ENCODE results near the gene NAPB. TPM values are rescaled to one million over a fixed set of nuclear protein-coding genes. Genes with fewer than 3 reads are reported as not detected.

Gene NAPB
- total RNA-seq, 1 donor from 2014 or later, result 8.9 TPM

- Histone ChIP-seq H3K9me3 (ENCODE audit: control insufficient read depth in 3 of 3, low read length in 3 of 3) (no peaks in the 10 kb centered on the region), H3K36me3 (ENCODE audit: control insufficient read depth in 3 of 3, insufficient read depth in 3 of 3, low read length in 3 of 3) (peaks cover 10 to 22% (median 14%) of the 10 kb centered on the region in 3 donors), H3K27me3 (ENCODE audit: control insufficient read depth in 3 of 3, insufficient read depth in 3 of 3, low read length in 3 of 3) (no peaks in the 10 kb centered on the region), H3K4me3 (ENCODE audit: low read length in 3 of 3) (peak overlapping the region; percentile 71 to 87 (median 81)), H3K27ac (ENCODE audit: low read depth, low read length) (peak overlapping the region; percentile 93), H3K9ac (ENCODE audit: low read depth in 1 of 3, low read length in 3 of 3) (peak overlapping the region; percentile 83 to 91 (median 86)), H3K4me1 (ENCODE audit: control insufficient read depth in 3 of 3, insufficient read depth in 3 of 3, low read length in 3 of 3) (peaks cover 45 to 63% (median 52%) of the 10 kb centered on the region in 3 donors)
Observed at GRCh38 chr20:23362392-23363256, 58.7 kb downstream of the NAPB start.

GRCh38 chr20:23361476-23362391 is 59.6 kb downstream of the NAPB start, which contains the start of gene GZF1:
TSS of gene GZF1 (plus strand) at chr20:23362182. CDS start at chr20:23364384, 2,202 bp downstream.
- H3K36me3 ChIP-seq (ENCODE audit: control insufficient read depth in 3 of 3, insufficient read depth in 3 of 3, low read length in 3 of 3), result peaks cover 10 to 22% (median 14%) of the 10 kb centered on the region in 3 donors
- peaks cover 45 to 62% (median 53%) of the 10 kb centered on the region in 3 donors for H3K4me1 ChIP-seq (ENCODE audit: control insufficient read depth in 3 of 3, insufficient read depth in 3 of 3, low read length in 3 of 3)
- H3K27me3 ChIP-seq (ENCODE audit: control insufficient read depth in 3 of 3, insufficient read depth in 3 of 3, low read length in 3 of 3), result no peaks in the 10 kb centered on the region
- peak within 1 kb of the TSS; percentile 91 to 99 (median 98) for H3K9ac ChIP-seq (ENCODE audit: low read depth in 1 of 3, low read length in 3 of 3)
- peak within 1 kb of the TSS; percentile 99 for H3K27ac ChIP-seq (ENCODE audit: low read depth, low read length)
- peak within 1 kb of the TSS; percentile 83 to 95 (median 88) for H3K4me3 ChIP-seq (ENCODE audit: low read length in 3 of 3)
- H3K9me3 ChIP-seq (ENCODE audit: control insufficient read depth in 3 of 3, low read length in 3 of 3), result no peaks in the 10 kb centered on the region

- no peaks in the 10 kb centered on the region for H3K27me3 ChIP-seq (ENCODE audit: control insufficient read depth in 3 of 3, insufficient read depth in 3 of 3, low read length in 3 of 3)
- peaks cover 39 to 56% (median 46%) of the 10 kb centered on the region in 3 donors for H3K4me1 ChIP-seq (ENCODE audit: control insufficient read depth in 3 of 3, insufficient read depth in 3 of 3, low read length in 3 of 3)
- H3K9me3 ChIP-seq (ENCODE audit: control insufficient read depth in 3 of 3, low read length in 3 of 3), result no peaks in the 10 kb centered on the region
- peaks cover 12 to 20% (median 14%) of the 10 kb centered on the region in 3 donors for H3K36me3 ChIP-seq (ENCODE audit: control insufficient read depth in 3 of 3, insufficient read depth in 3 of 3, low read length in 3 of 3)
- peak overlapping the region; percentile 99 for H3K27ac ChIP-seq (ENCODE audit: low read depth, low read length)
- peak overlapping the region; percentile 83 to 95 (median 88) for H3K4me3 ChIP-seq (ENCODE audit: low read length in 3 of 3)
- peak overlapping the region; percentile 91 to 99 (median 98) for H3K9ac ChIP-seq (ENCODE audit: low read depth in 1 of 3, low read length in 3 of 3)
Observed at GRCh38 chr20:23361119-23361475, 60.2 kb downstream of the NAPB start.

GRCh38 chr20:23360531-23360930 is 60.8 kb downstream of the NAPB start:
- Histone ChIP-seq H3K27ac (ENCODE audit: low read depth, low read length) (peak overlapping the region; percentile 99), H3K9me3 (ENCODE audit: control insufficient read depth in 3 of 3, low read length in 3 of 3) (no peaks in the 10 kb centered on the region), H3K9ac (ENCODE audit: low read depth in 1 of 3, low read length in 3 of 3) (peak overlapping the region; percentile 91 to 99 (median 98)), H3K4me1 (ENCODE audit: control insufficient read depth in 3 of 3, insufficient read depth in 3 of 3, low read length in 3 of 3) (peaks cover 35 to 50% (median 41%) of the 10 kb centered on the region in 3 donors), H3K27me3 (ENCODE audit: control insufficient read depth in 3 of 3, insufficient read depth in 3 of 3, low read length in 3 of 3) (no peaks in the 10 kb centered on the region), H3K36me3 (ENCODE audit: control insufficient read depth in 3 of 3, insufficient read depth in 3 of 3, low read length in 3 of 3) (peaks cover 11 to 16% (median 11%) of the 10 kb centered on the region in 3 donors), H3K4me3 (ENCODE audit: low read length in 3 of 3) (peak overlapping the region; percentile 83 to 95 (median 88))

GRCh38 chr20:23358923-23359593 is 62.2 kb downstream of the NAPB start:
- peak overlapping the region; percentile 90 for H3K27ac ChIP-seq (ENCODE audit: low read depth, low read length)
- H3K4me1 ChIP-seq (ENCODE audit: control insufficient read depth in 3 of 3, insufficient read depth in 3 of 3, low read length in 3 of 3), result peaks cover 25 to 39% (median 36%) of the 10 kb centered on the region in 3 donors
- H3K36me3 ChIP-seq (ENCODE audit: control insufficient read depth in 3 of 3, insufficient read depth in 3 of 3, low read length in 3 of 3), result peaks cover 13 to 16% (median 15%) of the 10 kb centered on the region in 3 donors
- no peaks in the 10 kb centered on the region for H3K27me3 ChIP-seq (ENCODE audit: control insufficient read depth in 3 of 3, insufficient read depth in 3 of 3, low read length in 3 of 3)
- H3K9ac ChIP-seq (ENCODE audit: low read depth in 1 of 3, low read length in 3 of 3), result peak overlapping the region in 2 of 3 donors; percentile 73 to 94
- H3K4me3 ChIP-seq (ENCODE audit: low read length in 3 of 3), result no peak overlapping the region
- no peaks in the 10 kb centered on the region for H3K9me3 ChIP-seq (ENCODE audit: control insufficient read depth in 3 of 3, low read length in 3 of 3)

- peak overlapping the region; percentile 68 to 87 (median 75) for H3K4me3 ChIP-seq (ENCODE audit: low read length in 3 of 3)
Observed at GRCh38 chr20:23358563-23358906, 62.8 kb downstream of the NAPB start.

GRCh38 chr20:23357767-23358562 is 63.3 kb downstream of the NAPB start:
- H3K27me3 ChIP-seq (ENCODE audit: control insufficient read depth in 3 of 3, insufficient read depth in 3 of 3, low read length in 3 of 3), result no peaks in the 10 kb centered on the region
- H3K36me3 ChIP-seq (ENCODE audit: control insufficient read depth in 3 of 3, insufficient read depth in 3 of 3, low read length in 3 of 3), result peaks cover 15 to 16% (median 16%) of the 10 kb centered on the region in 3 donors
- H3K27ac ChIP-seq (ENCODE audit: low read depth, low read length), result peak overlapping the region; percentile 90
- H3K9me3 ChIP-seq (ENCODE audit: control insufficient read depth in 3 of 3, low read length in 3 of 3), result no peaks in the 10 kb centered on the region
- H3K9ac ChIP-seq (ENCODE audit: low read depth in 1 of 3, low read length in 3 of 3), result peak overlapping the region; percentile 73 to 94 (median 89)
- peaks cover 19 to 28% (median 25%) of the 10 kb centered on the region in 3 donors for H3K4me1 ChIP-seq (ENCODE audit: control insufficient read depth in 3 of 3, insufficient read depth in 3 of 3, low read length in 3 of 3)
- H3K4me3 ChIP-seq (ENCODE audit: low read length in 3 of 3), result peak overlapping the region; percentile 75 to 91 (median 87)

More at GRCh38 chr20:23358563-23358906, 62.8 kb downstream of the NAPB start:
- Histone ChIP-seq H3K36me3 (ENCODE audit: control insufficient read depth in 3 of 3, insufficient read depth in 3 of 3, low read length in 3 of 3) (peaks cover 15 to 16% (median 16%) of the 10 kb centered on the region in 3 donors), H3K9me3 (ENCODE audit: control insufficient read depth in 3 of 3, low read length in 3 of 3) (no peaks in the 10 kb centered on the region), H3K4me1 (ENCODE audit: control insufficient read depth in 3 of 3, insufficient read depth in 3 of 3, low read length in 3 of 3) (peaks cover 24 to 34% (median 31%) of the 10 kb centered on the region in 3 donors), H3K27ac (ENCODE audit: low read depth, low read length) (peak overlapping the region; percentile 90), H3K9ac (ENCODE audit: low read depth in 1 of 3, low read length in 3 of 3) (peak overlapping the region; percentile 73 to 94 (median 83)), H3K27me3 (ENCODE audit: control insufficient read depth in 3 of 3, insufficient read depth in 3 of 3, low read length in 3 of 3) (no peaks in the 10 kb centered on the region)

- H3K27me3 ChIP-seq (ENCODE audit: control insufficient read depth in 3 of 3, insufficient read depth in 3 of 3, low read length in 3 of 3), result no peaks in the 10 kb centered on the region
- H3K9me3 ChIP-seq (ENCODE audit: control insufficient read depth in 3 of 3, low read length in 3 of 3), result no peaks in the 10 kb centered on the region
- H3K4me1 ChIP-seq (ENCODE audit: control insufficient read depth in 3 of 3, insufficient read depth in 3 of 3, low read length in 3 of 3), result peaks cover 25 to 33% (median 29%) of the 10 kb centered on the region in 3 donors
- H3K4me3 ChIP-seq (ENCODE audit: low read length in 3 of 3), result no peak overlapping the region
- peaks cover 15 to 16% (median 16%) of the 10 kb centered on the region in 3 donors for H3K36me3 ChIP-seq (ENCODE audit: control insufficient read depth in 3 of 3, insufficient read depth in 3 of 3, low read length in 3 of 3)
- H3K27ac ChIP-seq (ENCODE audit: low read depth, low read length), result no peak overlapping the region
- no peak overlapping the region for H3K9ac ChIP-seq (ENCODE audit: low read depth in 1 of 3, low read length in 3 of 3)
Observed at GRCh38 chr20:23356203-23356602, 65.1 kb downstream of the NAPB start.

All from skeletal muscle tissue (tissue), 4 donors.